ENCODE measurements around the gene CNNM3. TPM values are rescaled to one million over a fixed set of nuclear protein-coding genes. Genes with fewer than 3 reads are reported as not detected.

CNNM3 gene
- total RNA-seq, 1 donor from 2014 or later, result 28.3 TPM

DNA sequence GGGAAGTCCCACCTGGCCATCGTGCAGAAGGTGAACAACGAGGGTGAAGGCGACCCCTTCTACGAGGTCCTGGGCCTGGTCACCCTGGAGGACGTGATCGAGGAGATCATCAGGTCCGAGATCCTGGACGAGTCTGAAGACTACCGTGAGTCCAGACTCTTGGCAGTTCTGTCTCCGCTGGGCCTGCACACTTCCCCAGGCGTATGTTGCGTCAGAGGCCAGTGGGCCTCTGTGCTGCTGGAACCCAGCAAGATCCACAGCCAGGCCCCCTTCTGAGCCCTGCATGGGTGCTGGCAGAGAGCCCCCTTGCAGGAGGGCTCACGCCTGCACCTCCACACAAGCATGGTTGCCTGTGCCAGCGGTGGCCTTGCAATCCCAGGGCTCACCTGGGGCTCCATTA, 9.0 kb downstream of the CNNM3 start:
- H3K4me1 Mint-ChIP-seq (ENCODE audit: unreplicated experiment), result peaks cover 23% of the 10 kb centered on the region
- no peak for TF ChIP-seq CTCF (conservative IDR thresholded peaks at IDR 0.05)
- H3K4me3 Mint-ChIP-seq, result no peak overlapping the region
- H3K36me3 Mint-ChIP-seq, result peaks cover 6% of the 10 kb centered on the region
- H3K27me3 Mint-ChIP-seq, result no peaks in the 10 kb centered on the region
- DNase-seq (ENCODE audit: extremely low spot score, unreplicated experiment), result no peak
- H3K9me3 Mint-ChIP-seq, result no peaks in the 10 kb centered on the region
- H3K27ac Mint-ChIP-seq, result no peak overlapping the region

- H3K4me3 Mint-ChIP-seq, result no peak overlapping the region
- DNase-seq (ENCODE audit: extremely low spot score, unreplicated experiment), result no peak
- TF ChIP-seq CTCF (conservative IDR thresholded peaks at IDR 0.05), result no peak
- H3K4me1 Mint-ChIP-seq (ENCODE audit: unreplicated experiment), result peaks cover 15% of the 10 kb centered on the region
- no peaks in the 10 kb centered on the region for H3K9me3 Mint-ChIP-seq
- no peaks in the 10 kb centered on the region for H3K27me3 Mint-ChIP-seq
- peaks cover 6% of the 10 kb centered on the region for H3K36me3 Mint-ChIP-seq
- H3K27ac Mint-ChIP-seq, result no peak overlapping the region
These were observed 10.6 kb downstream of the CNNM3 start for GRCh38 chr2:96826546-96827278.

DNA sequence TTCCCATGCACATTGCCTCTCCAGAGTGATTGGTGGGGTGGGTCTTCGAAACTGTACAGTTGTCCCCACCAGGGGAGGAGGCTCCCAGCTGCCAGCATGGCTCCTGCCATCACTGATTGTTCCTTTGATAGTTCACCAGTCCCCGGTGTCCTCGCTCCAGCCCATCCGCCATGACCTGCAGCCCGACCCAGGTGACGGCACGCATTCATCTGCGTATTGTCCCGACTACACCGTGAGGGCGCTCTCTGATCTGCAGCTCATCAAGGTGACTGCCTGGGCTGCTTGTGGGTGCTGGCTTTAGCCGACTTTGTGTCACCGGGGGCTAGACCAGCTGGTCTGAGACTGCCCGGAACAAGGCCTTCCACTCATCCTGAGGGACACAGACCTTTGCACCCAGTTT, 12.4 kb downstream of the CNNM3 start:
- H3K4me3 Mint-ChIP-seq, result no peak overlapping the region
- peaks cover 30% of the 10 kb centered on the region for H3K4me1 Mint-ChIP-seq (ENCODE audit: unreplicated experiment)
- no peak for TF ChIP-seq CTCF (conservative IDR thresholded peaks at IDR 0.05)
- H3K27me3 Mint-ChIP-seq, result no peaks in the 10 kb centered on the region
- no peaks in the 10 kb centered on the region for H3K9me3 Mint-ChIP-seq
- H3K36me3 Mint-ChIP-seq, result peaks cover 17% of the 10 kb centered on the region
- DNase-seq (ENCODE audit: extremely low spot score, unreplicated experiment), result no peak
- H3K27ac Mint-ChIP-seq, result no peak overlapping the region

DNA sequence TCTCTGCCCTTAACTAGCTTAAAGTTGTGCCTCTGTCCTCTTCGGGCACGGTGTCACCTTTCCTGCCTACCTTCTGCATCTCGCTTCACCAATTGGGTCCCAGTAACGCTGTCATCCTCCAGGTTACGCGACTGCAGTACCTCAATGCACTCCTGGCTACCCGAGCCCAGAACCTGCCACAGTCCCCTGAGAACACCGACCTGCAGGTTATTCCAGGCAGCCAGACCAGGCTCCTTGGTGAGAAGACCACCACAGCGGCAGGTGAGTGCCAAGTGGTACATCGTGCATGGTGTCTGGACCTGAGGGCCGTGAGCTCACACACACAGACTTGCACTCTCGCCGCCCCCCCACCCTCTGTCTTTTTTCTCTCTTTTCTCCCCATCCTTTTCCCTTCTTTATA, 12.8 kb downstream of the CNNM3 start:
- H3K36me3 Mint-ChIP-seq, result peaks cover 18% of the 10 kb centered on the region
- H3K4me1 Mint-ChIP-seq (ENCODE audit: unreplicated experiment), result peaks cover 32% of the 10 kb centered on the region
- H3K27ac Mint-ChIP-seq, result no peak overlapping the region
- H3K4me3 Mint-ChIP-seq, result no peak overlapping the region
- TF ChIP-seq CTCF (conservative IDR thresholded peaks at IDR 0.05), result no peak
- no peaks in the 10 kb centered on the region for H3K27me3 Mint-ChIP-seq
- H3K9me3 Mint-ChIP-seq, result no peaks in the 10 kb centered on the region
- DNase-seq (ENCODE audit: extremely low spot score, unreplicated experiment), result no peak

GRCh38 chr2:96830044-96830562, 14.0 kb downstream of the CNNM3 start:
- H3K4me3 Mint-ChIP-seq, result no peak overlapping the region
- H3K4me1 Mint-ChIP-seq (ENCODE audit: unreplicated experiment), result peaks cover 27% of the 10 kb centered on the region
- H3K27ac Mint-ChIP-seq, result no peak overlapping the region
- H3K27me3 Mint-ChIP-seq, result no peaks in the 10 kb centered on the region
- no peaks in the 10 kb centered on the region for H3K9me3 Mint-ChIP-seq
- no peak for TF ChIP-seq CTCF (conservative IDR thresholded peaks at IDR 0.05)
- H3K36me3 Mint-ChIP-seq, result peaks cover 18% of the 10 kb centered on the region
- no peak for DNase-seq (ENCODE audit: extremely low spot score, unreplicated experiment)

Measured in type B pancreatic cell (in vitro differentiated cells).